HG02571 (cell line): ENCODE data around the gene FALEC.

ENCODE experiments used
- ATAC-seq: cut with Tn5 transposase; IDR thresholded peaks from one replicate; pipeline ENCODE4 v1.9.1; 2021; ENCODE audit warnings: mild to moderate bottlenecking, moderate library complexity; ENCODE audit not compliant: unreplicated experiment

Gene FALEC

GRCh38 chr1:150544204-150544603, 28.7 kb downstream of the FALEC start:
- no peak for ATAC-seq

- ATAC-seq: no peak
Measured at GRCh38 chr1:150545486-150546032, 30.0 kb downstream of the FALEC start.

GRCh38 chr1:150546294-150546937, 30.9 kb downstream of the FALEC start:
- no peak for ATAC-seq

- ATAC-seq: no peak
Measured at GRCh38 chr1:150548324-150548631, 32.7 kb downstream of the FALEC start.

- ATAC-seq: no peak
Measured at GRCh38 chr1:150548632-150549495, 33.3 kb downstream of the FALEC start, which contains the start of gene ADAMTSL4. TSS of gene ADAMTSL4 (plus strand) at chr1:150549408. CDS start at chr1:150552289, 2,881 bp downstream.

GRCh38 chr1:150549496-150550221, 34.1 kb downstream of the FALEC start:
- ATAC-seq: no peak

GRCh38 chr1:150550222-150551050, 34.9 kb downstream of the FALEC start:
- no peak for ATAC-seq

- ATAC-seq: no peak
Measured at GRCh38 chr1:150551051-150551783, 35.7 kb downstream of the FALEC start.

- no peak for ATAC-seq
Measured at GRCh38 chr1:150551784-150552127, 36.2 kb downstream of the FALEC start.

- ATAC-seq: no peak
Measured at GRCh38 chr1:150552128-150552910, 36.8 kb downstream of the FALEC start.

- no peak for ATAC-seq
Measured at GRCh38 chr1:150552911-150553289, 37.3 kb downstream of the FALEC start.

- no peak for ATAC-seq
Measured at GRCh38 chr1:150553392-150554085, 38.0 kb downstream of the FALEC start.

- no peak for ATAC-seq
Measured at GRCh38 chr1:150554086-150554452, 38.5 kb downstream of the FALEC start.

GRCh38 chr1:150555198-150555970, 39.8 kb downstream of the FALEC start:
- no peak for ATAC-seq

GRCh38 chr1:150555971-150556865, 40.7 kb downstream of the FALEC start:
- no peak for ATAC-seq

- no peak for ATAC-seq
Measured at GRCh38 chr1:150557065-150557600, 41.6 kb downstream of the FALEC start.

GRCh38 chr1:150557813-150558212, 42.3 kb downstream of the FALEC start:
- ATAC-seq: no peak
